HTERT RPE-1 (cell line): ENCODE results near the gene DNAAF1.
"Not testable (repeated sequence)": the region's sequence is repeated elsewhere in the genome, so short reads cannot be mapped to it uniquely, and the experiment has no call there.

Source experiments
- in situ Hi-C: fragments of 300-500 bp; cut with MboI; formaldehyde crosslinking; loops from 4 replicates; pipeline ENCODE4 v1.14.3; 2020; ENCODE audit warnings: low sequenced_read_pairs

The DNAAF1 gene

GRCh38 chr16:84182680-84183571 is 37.8 kb downstream of the DNAAF1 start:
- in situ Hi-C loops = no loop called here

GRCh38 chr16:84183572-84183875 is 38.4 kb downstream of the DNAAF1 start:
- in situ Hi-C loops = no loop called here

- in situ Hi-C loops = no loop called here
Observed at GRCh38 chr16:84183911-84184591, 38.9 kb downstream of the DNAAF1 start.

GRCh38 chr16:84184775-84185174 is 39.7 kb downstream of the DNAAF1 start:
- in situ Hi-C loops = no loop called here

GRCh38 chr16:84186685-84187437 is 41.8 kb downstream of the DNAAF1 start, which contains the start of gene TAF1C:
Gene TAF1C (minus strand): TSS chr16:84187057. CDS start chr16:84184988, 2,069 bp downstream.
- in situ Hi-C loops = no loop called here

- in situ Hi-C loops = no loop called here
Observed at GRCh38 chr16:84190731-84191388, 45.8 kb downstream of the DNAAF1 start, which contains the start of gene ADAD2. Gene ADAD2 (plus strand): TSS chr16:84191157. CDS start chr16:84191231, 74 bp downstream.

- in situ Hi-C loops = no loop called here
Observed at GRCh38 chr16:84191466-84191865, 46.4 kb downstream of the DNAAF1 start.

- in situ Hi-C loops = no loop called here
Observed at GRCh38 chr16:84193480-84193879, 48.4 kb downstream of the DNAAF1 start.

- in situ Hi-C loops = no loop called here
Observed at GRCh38 chr16:84194018-84194417, 48.9 kb downstream of the DNAAF1 start.

- in situ Hi-C loops = no loop called here
Observed at GRCh38 chr16:84194470-84195200, 49.5 kb downstream of the DNAAF1 start.

GRCh38 chr16:84195201-84196093 is 50.3 kb downstream of the DNAAF1 start:
- in situ Hi-C loops = no loop called here

- in situ Hi-C loops = no loop called here
Observed at GRCh38 chr16:84196101-84196500, 51.0 kb downstream of the DNAAF1 start.

- in situ Hi-C loops = no loop called here
Observed at GRCh38 chr16:84196727-84197394, 51.8 kb downstream of the DNAAF1 start.

- in situ Hi-C loops = no loop called here
Observed at GRCh38 chr16:84197466-84198128, 52.5 kb downstream of the DNAAF1 start.

- in situ Hi-C loops = no loop called here
Observed at GRCh38 chr16:84198401-84198800, 53.3 kb downstream of the DNAAF1 start.

- in situ Hi-C loops = no loop called here
Observed at GRCh38 chr16:84199097-84199496, 54.0 kb downstream of the DNAAF1 start.

GRCh38 chr16:84199861-84200260 is 54.8 kb downstream of the DNAAF1 start:
- in situ Hi-C loops = no loop called here

- in situ Hi-C loops = not testable (repeated sequence)
Observed at GRCh38 chr16:84204551-84204950, 59.4 kb downstream of the DNAAF1 start.
